Adrenal gland (tissue), 5 donors: ENCODE data around the gene RAPGEF4.

Experiments
- CTCF ChIP-seq, 6 experiments: fragments of 450-650 bp in 4 of 6; fragments of 200-600 bp in 2 of 6; sonication (generic) in 1 of 6; IDR thresholded peaks; 1 replicate in 5 of 6; 2 replicates in 1 of 6; pipeline versions ENCODE4 v1.5.1 to v1.8.0; 2016 to 2021; ENCODE audit warnings: antibody characterized with exemption in 6 of 6, mild to moderate bottlenecking in 2 of 6, moderate library complexity in 1 of 6
- POLR2A ChIP-seq, 2 donors: fragments of 450-650 bp; IDR thresholded peaks; one replicate each; pipeline ENCODE4 v1.6.1; 2017; ENCODE audit warnings: antibody characterized with exemption in 2 of 2, mild to moderate bottlenecking in 2 of 2, moderate library complexity in 1 of 2
- donor health status: DM: no; HTN: no; CAD: no.

- TF ChIP-seq CTCF (IDR thresholded peaks at IDR 0.05), result no peak
- TF ChIP-seq POLR2A (IDR thresholded peaks at IDR 0.05), result no peak
Observed at GRCh38 chr2:172944022-172944793, 208.6 kb downstream of the RAPGEF4 start.
